ENCODE data around the gene GOLPH3L. TPM values are rescaled to one million over a fixed set of nuclear protein-coding genes. Genes with fewer than 3 reads are reported as not detected.
"Not testable (repeated sequence)": the region's sequence is repeated elsewhere in the genome, so short reads cannot be mapped to it uniquely, and the experiment has no call there.

GOLPH3L gene
- total RNA-seq, result 10 to 100 TPM; 17.1 to 18.2 TPM

- no peaks in the 10 kb centered on the region for H3K9me3 Mint-ChIP-seq
- H3K27ac Mint-ChIP-seq, result peak within 1 kb of the TSS; percentile 82
- peak; percentile 97 for DNase-seq
- intact Hi-C loops (cut with micrococcal nuclease), result loop anchor here (1.0 to 5.0 kb wide), 10 partner anchors 68 to 376 kb away; partner anchors contain the start of genes CTSS, ENSA, MINDY1 and PRPF3
- CTCF ChIA-PET, result interaction anchor here (0.9 to 1.4 kb wide), 2 partner anchors 68 to 225 kb away, joined by 3 to 5 read pairs; partner anchors contain the start of gene ENSA
- H3K4me3 Mint-ChIP-seq, result peak within 1 kb of the TSS; percentile 92
- H3K27me3 Mint-ChIP-seq (ENCODE audit: low read depth), result peaks cover 2% of the 10 kb centered on the region
- H3K4me1 Mint-ChIP-seq (ENCODE audit: low read depth), result peaks cover 23% of the 10 kb centered on the region
- peaks cover 6% of the 10 kb centered on the region for H3K36me3 Mint-ChIP-seq (ENCODE audit: low read depth)
Measured at GRCh38 chr1:150696995-150697927, at the start of gene GOLPH3L. GOLPH3L (minus strand) TSS chr1:150697154; CDS start chr1:150694838, 2,316 bp downstream.

GRCh38 chr1:150730130-150730721 lies 33.3 kb upstream of the GOLPH3L start:
- DNase-seq, result no peak
- CTCF ChIA-PET, result interaction anchor here (0.8 to 1.5 kb wide), 2 partner anchors 11 to 169 kb away, joined by 5 to 6 read pairs; no protein-coding TSS in a partner anchor
- Mint-ChIP-seq H3K36me3 (ENCODE audit: low read depth) (no peaks in the 10 kb centered on the region), H3K4me1 (ENCODE audit: low read depth) (no peaks in the 10 kb centered on the region), H3K27ac (no peak overlapping the region), H3K4me3 (no peak overlapping the region), H3K27me3 (ENCODE audit: low read depth) (no peaks in the 10 kb centered on the region), H3K9me3 (no peaks in the 10 kb centered on the region)
- intact Hi-C loops (cut with micrococcal nuclease), result no loop called here

GRCh38 chr1:150724336-150724735 lies 27.4 kb upstream of the GOLPH3L start:
- Mint-ChIP-seq H3K27me3 (ENCODE audit: low read depth) (no peaks in the 10 kb centered on the region), H3K27ac (no peak overlapping the region), H3K9me3 (no peaks in the 10 kb centered on the region), H3K4me3 (no peak overlapping the region), H3K4me1 (ENCODE audit: low read depth) (no peaks in the 10 kb centered on the region), H3K36me3 (ENCODE audit: low read depth) (no peaks in the 10 kb centered on the region)
- DNase-seq, result no peak
- intact Hi-C loops (cut with micrococcal nuclease), result no loop called here
- CTCF ChIA-PET, result interaction anchor here (0.6 kb wide), 1 partner anchor 245 kb away, joined by 3 read pairs; no protein-coding TSS in a partner anchor

GRCh38 chr1:150720703-150721102 lies 23.7 kb upstream of the GOLPH3L start, which contains the start of gene HORMAD1:
HORMAD1 (minus strand) TSS chr1:150720895; CDS start chr1:150719505, 1,390 bp downstream.
- intact Hi-C loops (cut with micrococcal nuclease), result no loop called here
- Mint-ChIP-seq H3K27me3 (ENCODE audit: low read depth) (no peaks in the 10 kb centered on the region), H3K9me3 (no peaks in the 10 kb centered on the region), H3K4me3 (no peak within 1 kb of the TSS), H3K27ac (no peak within 1 kb of the TSS), H3K4me1 (ENCODE audit: low read depth) (no peaks in the 10 kb centered on the region), H3K36me3 (ENCODE audit: low read depth) (no peaks in the 10 kb centered on the region)
- DNase-seq, result no peak
- CTCF ChIA-PET, result no interaction called here

- intact Hi-C loops (cut with micrococcal nuclease), result no loop called here
- H3K27me3 Mint-ChIP-seq (ENCODE audit: low read depth), result no peaks in the 10 kb centered on the region
- H3K36me3 Mint-ChIP-seq (ENCODE audit: low read depth), result no peaks in the 10 kb centered on the region
- H3K27ac Mint-ChIP-seq, result no peak overlapping the region
- no peak overlapping the region for H3K4me3 Mint-ChIP-seq
- CTCF ChIA-PET, result no interaction called here
- DNase-seq, result no peak
- H3K4me1 Mint-ChIP-seq (ENCODE audit: low read depth), result no peaks in the 10 kb centered on the region
- H3K9me3 Mint-ChIP-seq, result no peaks in the 10 kb centered on the region
Measured at GRCh38 chr1:150720098-150720497, 23.1 kb upstream of the GOLPH3L start.

- Mint-ChIP-seq H3K4me1 (ENCODE audit: low read depth) (no peaks in the 10 kb centered on the region), H3K9me3 (no peaks in the 10 kb centered on the region), H3K27me3 (ENCODE audit: low read depth) (no peaks in the 10 kb centered on the region), H3K36me3 (ENCODE audit: low read depth) (no peaks in the 10 kb centered on the region), H3K27ac (no peak overlapping the region), H3K4me3 (no peak overlapping the region)
- CTCF ChIA-PET, result interaction anchor here (0.7 kb wide), 1 partner anchor 71 kb away, joined by 3 read pairs; no protein-coding TSS in a partner anchor
- intact Hi-C loops (cut with micrococcal nuclease), result no loop called here
- no peak for DNase-seq
Measured at GRCh38 chr1:150718225-150718891, 21.4 kb upstream of the GOLPH3L start.

- not testable (repeated sequence) for H3K27ac Mint-ChIP-seq; H3K27me3 Mint-ChIP-seq (ENCODE audit: low read depth); H3K9me3 Mint-ChIP-seq; DNase-seq; H3K36me3 Mint-ChIP-seq (ENCODE audit: low read depth); H3K4me1 Mint-ChIP-seq (ENCODE audit: low read depth); H3K4me3 Mint-ChIP-seq
- intact Hi-C loops (cut with micrococcal nuclease), result loop anchor here (2.0 kb wide), 1 partner anchor 132 kb away; no protein-coding TSS in a partner anchor
- CTCF ChIA-PET, result interaction anchor here (1.3 kb wide), 1 partner anchor 148 kb away, joined by 4 read pairs; no protein-coding TSS in a partner anchor
Measured at GRCh38 chr1:150709031-150709430, 12.1 kb upstream of the GOLPH3L start.

- CTCF ChIA-PET, result interaction anchor here (1.3 kb wide), 1 partner anchor 147 kb away, joined by 4 read pairs; no protein-coding TSS in a partner anchor
- intact Hi-C loops (cut with micrococcal nuclease), result loop anchor here (2.0 kb wide), 1 partner anchor 132 kb away; no protein-coding TSS in a partner anchor
- no peak overlapping the region for H3K4me3 Mint-ChIP-seq
- no peaks in the 10 kb centered on the region for H3K9me3 Mint-ChIP-seq
- H3K27ac Mint-ChIP-seq, result no peak overlapping the region
- H3K36me3 Mint-ChIP-seq (ENCODE audit: low read depth), result no peaks in the 10 kb centered on the region
- H3K4me1 Mint-ChIP-seq (ENCODE audit: low read depth), result peaks cover 5% of the 10 kb centered on the region
- H3K27me3 Mint-ChIP-seq (ENCODE audit: low read depth), result peaks cover 2% of the 10 kb centered on the region
- DNase-seq, result peak; percentile 64
Measured at GRCh38 chr1:150708595-150708994, 11.6 kb upstream of the GOLPH3L start.

GRCh38 chr1:150706091-150706490 lies 9.1 kb upstream of the GOLPH3L start:
- peaks cover 5% of the 10 kb centered on the region for H3K4me1 Mint-ChIP-seq (ENCODE audit: low read depth)
- H3K27me3 Mint-ChIP-seq (ENCODE audit: low read depth), result peaks cover 4% of the 10 kb centered on the region
- intact Hi-C loops (cut with micrococcal nuclease), result no loop called here
- H3K9me3 Mint-ChIP-seq, result no peaks in the 10 kb centered on the region
- H3K4me3 Mint-ChIP-seq, result no peak overlapping the region
- no peaks in the 10 kb centered on the region for H3K36me3 Mint-ChIP-seq (ENCODE audit: low read depth)
- no peak overlapping the region for H3K27ac Mint-ChIP-seq
- CTCF ChIA-PET, result no interaction called here
- DNase-seq, result no peak

- H3K27me3 Mint-ChIP-seq (ENCODE audit: low read depth), result peaks cover 2% of the 10 kb centered on the region
- H3K9me3 Mint-ChIP-seq, result no peaks in the 10 kb centered on the region
- H3K4me1 Mint-ChIP-seq (ENCODE audit: low read depth), result peaks cover 2% of the 10 kb centered on the region
- H3K4me3 Mint-ChIP-seq, result no peak overlapping the region
- intact Hi-C loops (cut with micrococcal nuclease), result no loop called here
- no peak for DNase-seq
- CTCF ChIA-PET, result no interaction called here
- no peak overlapping the region for H3K27ac Mint-ChIP-seq
- no peaks in the 10 kb centered on the region for H3K36me3 Mint-ChIP-seq (ENCODE audit: low read depth)
Measured at GRCh38 chr1:150703427-150703826, 6.5 kb upstream of the GOLPH3L start.

- Mint-ChIP-seq H3K4me1 (ENCODE audit: low read depth) (peaks cover 23% of the 10 kb centered on the region), H3K9me3 (no peaks in the 10 kb centered on the region), H3K4me3 (peak overlapping the region; percentile 92), H3K27me3 (ENCODE audit: low read depth) (peaks cover 2% of the 10 kb centered on the region), H3K27ac (peak overlapping the region; percentile 82), H3K36me3 (ENCODE audit: low read depth) (peaks cover 6% of the 10 kb centered on the region)
- intact Hi-C loops (cut with micrococcal nuclease), result loop anchor here (2.0 to 5.0 kb wide), 6 partner anchors 71 to 334 kb away; partner anchors contain the start of genes CTSS, MINDY1, RPRD2 and TARS2
- no peak for DNase-seq
- CTCF ChIA-PET, result interaction anchor here (0.9 to 1.4 kb wide), 2 partner anchors 67 to 226 kb away, joined by 3 to 5 read pairs; partner anchors contain the start of gene ENSA
Measured at GRCh38 chr1:150696590-150696989, 364 bp downstream of the GOLPH3L start.
